AG04450 (cell line): ENCODE measurements around the gene SLC7A7. TPM values are rescaled to one million over a fixed set of nuclear protein-coding genes. Genes with fewer than 3 reads are reported as not detected.

Experiments used
- CTCF ChIA-PET: fragments of 300-600, 350-600 bp; formaldehyde crosslinking; extraction: SDS; loops from one replicate; lab custom pipeline; 2022; ENCODE audit warnings: antibody characterized with exemption, inconsistent platforms; lab: Charles Lee
- POLR2A ChIA-PET: fragments of 350-600 bp; formaldehyde crosslinking; extraction: SDS; loops from one replicate; lab custom pipeline; 2021; ENCODE audit warnings: antibody characterized with exemption, inconsistent platforms; lab: Yijun Ruan, JAX
- DNase-seq: peaks from one replicate; pipeline ENCODE4 v3.0.0-alpha.2; 2011; ENCODE audit warnings: low read depth, low spot score
- H3K27ac ChIP-seq: one replicate; pipeline ENCODE4 v1.5.1; 2012; ENCODE audit warnings: low read depth, low read length, control low read depth
- H3K27me3 ChIP-seq: one replicate; pipeline ENCODE4 v1.6.0; 2012; ENCODE audit warnings: low read length; ENCODE audit not compliant: control insufficient read depth, insufficient read depth
- H3K4me3 ChIP-seq: 2 replicates; pipeline ENCODE4 v1.5.1; 2011; ENCODE audit warnings: mild to moderate bottlenecking, low read depth, low read length, control low read depth
- H3K9me3 ChIP-seq: 2 replicates; pipeline ENCODE4 v1.5.1; 2012; ENCODE audit warnings: low read length; ENCODE audit not compliant: control insufficient read depth, insufficient read depth
- CTCF ChIP-seq: IDR thresholded peaks from 2 replicates; pipeline ENCODE4 v1.5.1; 2011; ENCODE audit warnings: low read depth, low read length, control low read depth, inconsistent platforms
- polyA plus RNA-seq: library from polyadenylated mRNA; depleted of rRNA; stranded (reverse); fragments of >200 nt; gene quantifications from 2 replicates; pipeline ENCODE4 v1.2.3, GENCODE V29; 2011

SLC7A7 gene
- polyA plus RNA-seq, 1 experiment, result 7.7 TPM

GRCh38 chr14:22773162-22774010 lies 41.8 kb downstream of the SLC7A7 start:
- CTCF ChIA-PET, result interaction anchor here (1.8 to 2.2 kb wide), 3 partner anchors 50 to 217 kb away, joined by 6 to 11 read pairs (median 8); no protein-coding TSS in a partner anchor
- Histone ChIP-seq H3K4me3 (no peak overlapping the region), H3K27me3 (no peaks in the 10 kb centered on the region), H3K27ac (no peak overlapping the region), H3K9me3 (no peaks in the 10 kb centered on the region)
- no peak for DNase-seq
- POLR2A ChIA-PET, result interaction anchor here (1.2 kb wide), 1 partner anchor 50 kb away, joined by 3 read pairs; no protein-coding TSS in a partner anchor
- no peak for TF ChIP-seq CTCF

- ChIA-PET CTCF (interaction anchor here (1.0 to 2.2 kb wide), 2 partner anchors 202 to 216 kb away, joined by 4 to 8 read pairs; no protein-coding TSS in a partner anchor), POLR2A (no interaction called here)
- H3K9me3 ChIP-seq, result no peaks in the 10 kb centered on the region
- H3K27ac ChIP-seq, result no peak overlapping the region
- no peak overlapping the region for H3K4me3 ChIP-seq
- no peak for DNase-seq
- no peak for TF ChIP-seq CTCF
- no peaks in the 10 kb centered on the region for H3K27me3 ChIP-seq
Observed at GRCh38 chr14:22772725-22773124, 42.5 kb downstream of the SLC7A7 start.

- Histone ChIP-seq H3K27me3 (no peaks in the 10 kb centered on the region), H3K9me3 (peaks cover 5% of the 10 kb centered on the region; the same call in 1 of the 2 replicates), H3K4me3 (no peak overlapping the region), H3K27ac (no peak overlapping the region)
- no peak for TF ChIP-seq CTCF
- ChIA-PET POLR2A (no interaction called here), CTCF (no interaction called here)
- no peak for DNase-seq
Observed at GRCh38 chr14:22770481-22771187, 44.6 kb downstream of the SLC7A7 start.

- no peak for DNase-seq
- POLR2A ChIA-PET, result no interaction called here
- Histone ChIP-seq H3K4me3 (no peak overlapping the region), H3K27me3 (no peaks in the 10 kb centered on the region), H3K27ac (no peak overlapping the region), H3K9me3 (peaks cover 5% of the 10 kb centered on the region; the same call in 1 of the 2 replicates)
- CTCF ChIA-PET, result interaction anchor here (1.2 to 3.5 kb wide), 2 partner anchors 198 to 212 kb away, joined by 6 to 34 read pairs; no protein-coding TSS in a partner anchor
- TF ChIP-seq CTCF, result no peak
Observed at GRCh38 chr14:22769369-22769768, 45.9 kb downstream of the SLC7A7 start.
